Type B pancreatic cell (in vitro differentiated cells): ENCODE measurements around the gene NEU4. TPM values are rescaled to one million over a fixed set of nuclear protein-coding genes. Genes with fewer than 3 reads are reported as not detected.

Source experiments
- DNase-seq: peaks from one replicate; pipeline ENCODE4 v3.0.0; 2021; ENCODE audit warnings: mixed read lengths; ENCODE audit not compliant: unreplicated experiment; ENCODE audit errors: extremely low spot score
- H3K27ac Mint-ChIP-seq: 2 replicates; pipeline ENCODE4 v1.8.0; 2021; ENCODE audit warnings: mild to moderate bottlenecking, mixed read lengths
- H3K27me3 Mint-ChIP-seq: 2 replicates; pipeline ENCODE4 v1.8.0; 2021; ENCODE audit warnings: mixed read lengths
- H3K36me3 Mint-ChIP-seq: 2 replicates; pipeline ENCODE4 v1.8.0; 2021; ENCODE audit warnings: mixed read lengths
- H3K4me1 Mint-ChIP-seq: one replicate; pipeline ENCODE4 v1.8.0; 2021; ENCODE audit warnings: mixed read lengths; ENCODE audit not compliant: unreplicated experiment
- H3K4me3 Mint-ChIP-seq: 2 replicates; pipeline ENCODE4 v1.8.0; 2021; ENCODE audit warnings: mild to moderate bottlenecking, mixed read lengths
- H3K9me3 Mint-ChIP-seq: 2 replicates; pipeline ENCODE4 v1.8.0; 2021; ENCODE audit warnings: mixed read lengths
- total RNA-seq: library from RNA; stranded (reverse); gene quantifications from 2 replicates; pipeline ENCODE4 v1.2.1, GENCODE V29; 2021; ENCODE audit warnings: low replicate concordance
- TF ChIP-seq, protein P1 (sequence below): fragments of 200-600 bp; sonication (generic); conservative IDR thresholded peaks from 2 replicates; pipeline ENCODE4 v1.5.0; 2021; ENCODE audit warnings: antibody characterized with exemption, mild to moderate bottlenecking

The NEU4 gene
- total RNA-seq, 1 donor from 2014 or later = 0.51 TPM

DNA sequence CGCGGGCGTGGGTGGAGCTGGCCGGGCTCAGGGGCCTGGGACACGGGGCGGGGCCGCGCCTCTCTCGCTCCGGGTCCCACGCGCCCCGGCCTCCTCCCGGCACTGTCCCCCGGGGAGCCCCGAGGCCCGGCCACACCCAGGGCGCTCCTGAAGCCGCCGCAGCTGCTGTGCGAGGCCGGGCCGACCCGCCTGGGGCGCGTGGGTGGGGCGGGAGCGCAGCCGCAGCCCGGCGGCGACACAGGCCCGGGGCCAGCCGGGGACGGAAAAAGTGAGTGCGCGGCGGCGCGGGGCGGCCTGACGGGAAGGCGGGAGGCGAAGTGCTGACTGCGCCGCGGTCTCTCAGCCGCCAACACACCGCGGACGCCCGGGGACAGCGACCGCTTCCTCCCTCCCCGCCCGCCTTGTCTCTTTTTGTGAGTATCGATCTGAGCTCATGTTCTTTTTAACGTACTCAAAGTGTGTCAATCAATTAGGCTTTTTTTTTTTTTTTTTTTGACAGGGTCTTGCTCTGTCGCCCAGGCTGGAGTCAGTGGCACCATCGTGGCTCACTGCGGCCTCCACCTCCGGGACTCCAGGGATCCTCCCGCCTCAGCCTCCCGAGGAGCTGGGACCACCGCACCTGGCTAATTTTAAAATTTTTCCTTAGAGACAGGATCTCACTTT, 35.2 kb downstream of the NEU4 start:
- no peak overlapping the region for H3K27ac Mint-ChIP-seq
- H3K4me3 Mint-ChIP-seq = peak overlapping the region; percentile 70
- no peaks in the 10 kb centered on the region for H3K36me3 Mint-ChIP-seq
- DNase-seq = peak; percentile 74
- peaks cover 24% of the 10 kb centered on the region for H3K27me3 Mint-ChIP-seq
- peaks cover 13% of the 10 kb centered on the region for H3K4me1 Mint-ChIP-seq
- H3K9me3 Mint-ChIP-seq = no peaks in the 10 kb centered on the region
- TF ChIP-seq, protein P1, sequence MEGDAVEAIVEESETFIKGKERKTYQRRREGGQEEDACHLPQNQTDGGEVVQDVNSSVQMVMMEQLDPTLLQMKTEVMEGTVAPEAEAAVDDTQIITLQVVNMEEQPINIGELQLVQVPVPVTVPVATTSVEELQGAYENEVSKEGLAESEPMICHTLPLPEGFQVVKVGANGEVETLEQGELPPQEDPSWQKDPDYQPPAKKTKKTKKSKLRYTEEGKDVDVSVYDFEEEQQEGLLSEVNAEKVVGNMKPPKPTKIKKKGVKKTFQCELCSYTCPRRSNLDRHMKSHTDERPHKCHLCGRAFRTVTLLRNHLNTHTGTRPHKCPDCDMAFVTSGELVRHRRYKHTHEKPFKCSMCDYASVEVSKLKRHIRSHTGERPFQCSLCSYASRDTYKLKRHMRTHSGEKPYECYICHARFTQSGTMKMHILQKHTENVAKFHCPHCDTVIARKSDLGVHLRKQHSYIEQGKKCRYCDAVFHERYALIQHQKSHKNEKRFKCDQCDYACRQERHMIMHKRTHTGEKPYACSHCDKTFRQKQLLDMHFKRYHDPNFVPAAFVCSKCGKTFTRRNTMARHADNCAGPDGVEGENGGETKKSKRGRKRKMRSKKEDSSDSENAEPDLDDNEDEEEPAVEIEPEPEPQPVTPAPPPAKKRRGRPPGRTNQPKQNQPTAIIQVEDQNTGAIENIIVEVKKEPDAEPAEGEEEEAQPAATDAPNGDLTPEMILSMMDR = no peak

DNA sequence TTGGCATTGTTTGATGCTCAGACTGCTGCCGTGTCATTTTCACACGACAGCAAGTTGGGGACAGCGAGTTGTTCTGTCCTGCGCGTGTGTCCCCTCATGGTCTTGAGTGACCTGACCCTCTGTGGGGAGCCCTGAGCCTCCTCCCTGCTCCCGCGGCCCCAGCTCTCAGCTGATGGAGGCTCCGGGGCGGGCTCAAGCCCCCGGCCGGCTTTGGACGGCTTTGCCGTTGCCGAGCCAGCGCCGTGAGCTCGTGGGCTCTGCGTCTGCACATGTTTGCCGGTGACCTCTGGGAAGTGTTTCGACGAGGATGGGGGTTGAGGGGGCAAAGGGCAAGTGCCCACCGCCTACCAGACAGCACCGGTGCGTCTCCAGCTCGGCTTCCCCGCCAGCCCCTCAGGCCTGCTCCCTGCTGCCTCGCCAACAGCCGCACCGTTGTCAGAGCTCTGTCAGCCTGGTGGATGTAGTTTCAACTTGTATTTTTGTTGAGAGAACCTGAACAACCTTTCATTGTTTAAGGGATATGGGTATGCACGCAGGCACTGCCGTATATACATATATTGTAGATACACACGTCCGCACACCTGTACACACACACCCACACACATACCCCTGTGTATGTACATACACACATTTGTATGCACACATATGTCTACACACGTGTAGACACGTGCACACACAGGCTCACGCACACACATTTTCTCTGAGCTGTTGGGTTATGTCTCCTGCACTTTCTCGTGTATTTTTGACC, 36.0 kb downstream of the NEU4 start:
- H3K9me3 Mint-ChIP-seq = no peaks in the 10 kb centered on the region
- DNase-seq = no peak

DNA sequence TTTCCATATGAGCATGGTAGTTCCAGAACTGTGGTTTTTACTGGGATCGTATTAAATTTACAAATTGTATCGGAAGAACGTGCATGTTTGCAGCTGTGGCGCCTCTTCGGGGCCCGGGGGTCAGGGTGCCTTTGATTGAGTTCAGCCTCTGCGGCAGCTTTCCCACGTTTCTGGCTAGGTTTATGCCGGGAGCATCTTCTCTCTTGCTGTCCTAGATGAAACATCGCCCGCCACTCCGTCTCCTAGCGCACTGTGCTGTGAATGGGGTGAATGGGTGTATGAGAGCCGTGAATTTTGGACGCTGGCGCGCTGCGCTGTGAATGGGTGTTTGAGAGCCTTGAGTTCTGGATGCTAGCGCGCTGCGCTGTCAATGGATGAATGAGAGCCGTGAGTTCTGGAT, 37.4 kb downstream of the NEU4 start:
- Mint-ChIP-seq H3K36me3 (no peaks in the 10 kb centered on the region), H3K27ac (no peak overlapping the region), H3K9me3 (no peaks in the 10 kb centered on the region), H3K4me1 (peaks cover 13% of the 10 kb centered on the region), H3K27me3 (peaks cover 17% of the 10 kb centered on the region), H3K4me3 (no peak overlapping the region)
- TF ChIP-seq, protein P1 = no peak
- no peak for DNase-seq

More for the DNA sequence above, 36.0 kb downstream of the NEU4 start:
- H3K36me3 Mint-ChIP-seq = no peaks in the 10 kb centered on the region
- peak overlapping the region; percentile 37 for H3K27ac Mint-ChIP-seq
- peaks cover 13% of the 10 kb centered on the region for H3K4me1 Mint-ChIP-seq
- TF ChIP-seq, protein P1 = no peak
- H3K4me3 Mint-ChIP-seq = peak overlapping the region; percentile 70
- H3K27me3 Mint-ChIP-seq = peaks cover 22% of the 10 kb centered on the region

DNA sequence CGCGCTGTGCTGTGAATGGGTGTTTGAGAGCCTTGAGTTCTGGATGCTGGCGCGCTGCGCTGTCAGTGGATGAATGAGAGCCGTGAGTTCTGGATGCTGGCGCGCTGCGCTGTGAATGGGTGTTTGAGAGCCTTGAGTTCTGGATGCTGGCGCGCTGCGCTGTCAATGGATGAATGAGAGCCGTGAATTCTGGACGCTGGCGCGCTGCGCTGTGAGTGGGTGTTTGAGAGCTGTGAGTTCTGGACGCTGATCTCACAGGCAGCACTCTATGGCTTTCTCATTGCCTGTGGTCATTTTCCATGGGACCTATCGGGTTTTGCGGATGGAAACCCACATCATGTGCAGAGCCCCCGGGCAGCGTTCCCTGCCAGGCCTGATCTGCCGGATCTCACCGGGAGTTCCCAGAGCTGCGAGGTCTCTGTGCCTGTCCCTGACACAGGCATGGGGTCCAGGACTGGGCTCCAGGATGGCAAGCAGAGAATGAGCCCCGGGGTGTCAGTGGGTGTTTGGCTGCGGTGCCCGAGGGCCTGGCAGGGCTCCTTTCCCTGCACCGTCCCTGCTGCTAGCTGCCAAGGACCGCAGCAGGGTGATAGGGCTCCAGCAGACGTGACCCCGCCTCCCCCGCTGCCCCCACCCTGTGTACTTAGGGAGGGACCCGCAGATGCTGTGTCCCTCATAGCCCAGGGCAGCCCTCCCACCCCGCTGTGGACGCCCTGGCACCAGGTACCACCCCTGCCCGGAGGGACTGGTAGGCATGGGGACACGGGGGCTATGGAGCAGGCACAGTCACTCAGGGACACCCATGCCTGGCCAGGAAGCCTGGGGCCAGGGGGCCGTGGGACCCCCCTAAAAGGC, 40.0 kb downstream of the NEU4 start:
- H3K4me3 Mint-ChIP-seq = no peak overlapping the region
- DNase-seq = peak; percentile 69
- H3K9me3 Mint-ChIP-seq = no peaks in the 10 kb centered on the region
- H3K27ac Mint-ChIP-seq = no peak overlapping the region
- H3K4me1 Mint-ChIP-seq = peaks cover 6% of the 10 kb centered on the region
- peaks cover 17% of the 10 kb centered on the region for H3K27me3 Mint-ChIP-seq
- H3K36me3 Mint-ChIP-seq = no peaks in the 10 kb centered on the region
- TF ChIP-seq, protein P1 = no peak

DNA sequence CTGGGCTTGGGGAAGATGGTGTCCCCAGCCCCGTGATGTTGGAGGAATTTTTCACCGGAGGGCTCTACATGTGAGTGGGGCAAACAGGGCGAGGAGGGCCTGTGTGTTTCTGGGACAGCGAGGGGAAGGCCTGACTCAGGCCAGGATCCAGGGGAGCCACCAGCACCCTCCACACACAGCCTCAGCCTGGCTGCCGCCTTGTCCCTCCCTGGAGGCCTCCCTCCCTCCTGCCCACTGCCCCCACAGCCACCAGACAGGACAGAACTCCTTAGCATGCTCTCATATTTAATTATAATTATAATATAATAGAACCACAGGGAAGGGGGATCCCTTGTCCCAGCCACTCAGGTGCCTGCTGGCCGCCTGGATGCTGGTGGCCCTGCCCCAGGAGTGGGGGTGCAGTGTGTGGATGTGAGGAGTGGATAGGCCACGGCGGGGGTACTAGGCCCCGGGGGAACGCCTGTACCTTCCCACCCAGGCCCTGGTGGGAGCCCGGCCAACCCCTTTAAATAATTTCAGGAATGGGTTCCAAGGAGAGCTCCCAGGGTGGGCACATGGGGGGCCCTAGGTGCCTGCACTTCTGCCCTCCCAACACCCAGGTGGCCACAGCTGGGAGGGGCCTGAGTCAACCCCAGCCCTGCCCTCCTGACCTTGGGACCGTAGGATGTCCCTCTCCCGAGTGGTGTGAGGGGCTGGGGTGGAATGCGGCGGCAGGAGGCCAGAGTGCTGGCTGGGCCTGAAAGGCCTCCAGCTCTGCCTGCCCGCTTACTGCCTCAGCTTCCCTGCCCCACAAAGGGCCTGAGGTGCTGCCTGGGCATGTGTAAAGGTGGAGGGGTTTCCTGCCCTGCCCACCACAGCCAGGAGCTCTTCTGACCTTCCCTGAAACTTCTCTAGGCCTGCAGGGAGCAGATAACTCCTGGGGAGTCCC, 40.9 kb downstream of the NEU4 start:
- Mint-ChIP-seq H3K4me1 (peaks cover 6% of the 10 kb centered on the region), H3K4me3 (no peak overlapping the region), H3K9me3 (no peaks in the 10 kb centered on the region), H3K27ac (no peak overlapping the region), H3K27me3 (peaks cover 17% of the 10 kb centered on the region), H3K36me3 (no peaks in the 10 kb centered on the region)
- peak; percentile 67 for DNase-seq
- TF ChIP-seq, protein P1 = no peak
